HG03280 (cell line): Measurements from ENCODE around the gene DUSP9.
A peak's percentile ranks its signal among the peaks of the same experiment; 100 is the strongest.

Experiments
- ATAC-seq: cut with Tn5 transposase; IDR thresholded peaks from one replicate; pipeline ENCODE4 v1.9.1; 2021; ENCODE audit warnings: mild to moderate bottlenecking, moderate library complexity; ENCODE audit not compliant: unreplicated experiment

The DUSP9 gene

DNA sequence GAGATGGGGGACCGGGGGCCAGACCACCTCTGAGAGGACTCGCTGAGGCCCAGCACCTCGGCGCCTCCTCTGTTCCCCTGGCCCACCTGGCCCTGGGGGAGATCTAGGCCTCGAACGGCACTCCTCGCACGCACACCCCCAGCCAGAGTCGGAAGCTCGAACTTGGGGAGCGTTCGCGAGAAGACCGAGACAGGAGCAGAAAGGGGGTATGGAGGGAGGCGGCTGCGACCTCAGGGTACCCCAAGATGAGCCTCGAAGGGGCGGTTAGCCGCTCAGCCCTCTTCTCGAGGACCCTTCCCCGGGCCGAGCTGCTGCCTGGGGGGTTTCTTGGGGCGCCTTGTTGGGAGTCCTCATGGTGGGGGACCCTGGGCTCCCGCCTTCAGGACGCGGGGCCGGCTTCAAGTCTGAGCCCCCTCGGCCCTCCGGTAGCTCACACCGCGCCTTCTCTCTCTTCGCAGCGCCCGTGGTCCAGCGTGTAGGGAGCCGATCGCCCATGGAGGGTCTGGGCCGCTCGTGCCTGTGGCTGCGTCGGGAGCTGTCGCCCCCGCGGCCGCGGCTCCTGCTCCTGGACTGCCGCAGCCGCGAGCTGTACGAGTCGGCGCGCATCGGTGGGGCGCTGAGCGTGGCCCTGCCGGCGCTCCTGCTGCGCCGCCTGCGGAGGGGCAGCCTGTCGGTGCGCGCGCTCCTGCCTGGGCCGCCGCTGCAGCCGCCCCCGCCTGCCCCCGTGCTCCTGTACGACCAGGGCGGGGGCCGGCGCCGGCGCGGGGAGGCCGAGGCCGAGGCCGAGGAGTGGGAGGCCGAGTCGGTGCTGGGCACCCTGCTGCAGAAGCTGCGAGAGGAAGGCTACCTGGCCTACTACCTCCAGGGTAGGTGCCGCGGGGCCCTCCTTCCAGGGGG, 706 bp downstream of the DUSP9 start:
- no peak for ATAC-seq

DNA sequence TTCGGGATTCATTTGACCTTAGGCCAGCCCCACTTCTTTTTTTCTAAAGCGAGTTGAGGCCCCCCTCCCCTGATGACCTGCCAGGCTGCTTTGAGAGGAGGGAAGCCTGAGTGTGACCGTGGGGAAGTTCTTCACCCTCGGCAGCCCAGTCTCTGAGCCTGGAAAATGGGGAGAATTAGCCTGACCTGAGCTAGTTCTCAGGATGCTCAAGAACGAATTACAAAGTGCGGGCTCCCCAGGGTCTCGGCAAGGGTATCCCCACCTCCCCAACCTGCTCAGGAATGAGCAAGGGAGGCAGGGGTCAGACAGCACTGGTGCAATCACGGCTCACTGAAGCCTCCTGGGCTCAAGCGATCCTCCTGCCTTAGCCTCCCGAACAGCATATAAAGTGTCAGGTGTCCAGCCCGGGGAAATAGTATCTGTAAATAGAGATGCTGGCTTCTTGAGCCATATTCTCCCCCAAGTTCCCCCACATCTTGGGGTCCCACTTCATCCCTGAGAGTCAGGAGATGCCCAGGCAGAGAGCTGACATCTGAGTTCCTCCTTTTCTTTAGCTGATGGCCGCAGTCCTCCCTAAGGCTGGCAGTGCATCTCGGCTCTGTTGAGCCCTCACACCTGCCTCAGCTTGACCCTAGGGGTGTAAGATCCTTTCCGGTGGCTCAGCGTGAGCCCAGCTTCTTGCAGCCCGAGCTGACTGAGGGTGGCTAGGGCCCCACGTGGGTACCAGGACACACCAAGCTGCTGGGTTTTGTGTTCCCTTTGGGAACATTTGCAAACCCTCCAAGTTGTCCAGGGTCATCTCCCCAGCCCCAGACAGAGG, 1.6 kb downstream of the DUSP9 start:
- no peak for ATAC-seq

DNA sequence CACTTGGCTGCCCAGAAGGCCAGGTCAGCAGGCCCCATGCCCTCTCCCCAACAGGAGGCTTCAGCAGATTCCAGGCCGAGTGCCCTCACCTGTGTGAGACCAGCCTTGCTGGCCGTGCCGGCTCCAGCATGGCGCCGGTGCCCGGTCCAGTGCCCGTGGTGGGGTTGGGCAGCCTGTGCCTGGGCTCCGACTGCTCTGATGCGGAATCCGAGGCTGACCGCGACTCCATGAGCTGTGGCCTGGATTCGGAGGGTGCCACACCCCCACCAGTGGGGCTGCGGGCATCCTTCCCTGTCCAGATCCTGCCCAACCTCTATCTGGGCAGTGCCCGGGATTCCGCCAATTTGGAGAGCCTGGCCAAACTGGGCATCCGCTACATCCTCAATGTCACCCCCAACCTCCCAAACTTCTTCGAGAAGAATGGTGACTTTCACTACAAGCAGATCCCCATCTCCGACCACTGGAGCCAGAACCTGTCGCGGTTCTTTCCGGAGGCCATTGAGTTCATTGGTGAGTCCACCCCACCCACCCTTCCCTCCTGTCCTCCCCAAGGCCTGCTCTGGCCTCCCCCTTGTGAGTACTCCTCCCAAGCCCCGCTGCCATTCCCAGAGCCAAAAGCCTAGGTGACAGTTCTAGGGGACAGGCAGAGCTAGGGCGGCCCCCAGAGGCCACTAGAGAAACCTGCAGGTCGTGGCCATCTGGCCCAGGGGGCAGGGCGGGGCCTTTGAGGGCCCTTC, 2.3 kb downstream of the DUSP9 start:
- peak; percentile 50 for ATAC-seq

DNA sequence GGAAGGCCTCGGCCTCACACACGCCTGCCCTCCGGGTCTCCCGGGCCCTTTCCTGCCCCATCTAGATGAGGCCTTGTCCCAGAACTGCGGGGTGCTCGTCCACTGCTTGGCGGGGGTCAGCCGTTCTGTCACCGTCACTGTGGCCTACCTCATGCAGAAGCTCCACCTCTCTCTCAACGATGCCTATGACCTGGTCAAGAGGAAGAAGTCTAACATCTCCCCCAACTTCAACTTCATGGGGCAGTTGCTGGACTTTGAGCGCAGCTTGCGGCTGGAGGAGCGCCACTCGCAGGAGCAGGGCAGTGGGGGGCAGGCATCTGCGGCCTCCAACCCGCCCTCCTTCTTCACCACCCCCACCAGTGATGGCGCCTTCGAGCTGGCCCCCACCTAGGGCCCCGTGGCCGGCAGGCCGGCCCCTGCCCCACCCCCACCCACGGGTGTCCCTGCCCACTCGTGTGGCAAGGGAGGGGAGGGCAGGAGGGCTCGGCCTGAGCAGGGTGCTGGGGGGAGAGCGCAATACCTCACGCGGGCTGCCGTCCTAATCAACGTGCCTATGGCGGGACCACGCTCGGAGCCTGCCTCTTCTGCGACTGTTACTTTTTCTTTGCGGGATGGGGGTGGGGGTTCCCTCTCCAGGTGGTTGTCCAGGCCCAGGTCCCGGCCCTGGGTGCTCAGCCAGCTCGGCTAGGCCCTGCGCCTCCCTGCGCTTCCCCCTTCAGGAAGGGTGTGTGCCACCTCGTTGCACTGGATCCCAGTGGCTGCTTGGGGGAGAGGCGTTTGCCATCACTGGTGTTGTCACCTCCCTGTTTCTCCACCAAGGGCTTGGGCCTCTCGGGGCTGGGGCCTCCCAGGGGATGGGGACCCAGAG, 3.1 kb downstream of the DUSP9 start:
- ATAC-seq = no peak

DNA sequence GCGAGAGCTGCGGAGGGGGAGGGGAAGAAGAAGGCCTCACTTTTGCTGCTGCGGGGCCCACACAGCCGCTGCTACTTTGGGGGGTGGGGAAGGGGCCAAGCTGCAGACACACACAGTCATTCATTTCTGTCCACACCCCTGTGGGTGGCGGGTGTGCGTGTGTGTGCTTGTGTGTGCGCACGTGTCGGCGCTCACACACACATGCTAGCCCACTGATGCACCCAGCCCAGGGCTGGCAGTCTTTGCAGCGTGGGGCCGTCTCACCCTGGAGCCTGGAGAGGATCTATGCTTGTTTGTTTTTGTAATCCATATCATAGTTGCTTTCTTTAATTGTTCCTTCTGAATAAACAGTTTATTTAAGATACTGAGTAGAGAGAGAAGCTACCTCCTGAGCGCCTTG, 4.0 kb downstream of the DUSP9 start:
- no peak for ATAC-seq

DNA sequence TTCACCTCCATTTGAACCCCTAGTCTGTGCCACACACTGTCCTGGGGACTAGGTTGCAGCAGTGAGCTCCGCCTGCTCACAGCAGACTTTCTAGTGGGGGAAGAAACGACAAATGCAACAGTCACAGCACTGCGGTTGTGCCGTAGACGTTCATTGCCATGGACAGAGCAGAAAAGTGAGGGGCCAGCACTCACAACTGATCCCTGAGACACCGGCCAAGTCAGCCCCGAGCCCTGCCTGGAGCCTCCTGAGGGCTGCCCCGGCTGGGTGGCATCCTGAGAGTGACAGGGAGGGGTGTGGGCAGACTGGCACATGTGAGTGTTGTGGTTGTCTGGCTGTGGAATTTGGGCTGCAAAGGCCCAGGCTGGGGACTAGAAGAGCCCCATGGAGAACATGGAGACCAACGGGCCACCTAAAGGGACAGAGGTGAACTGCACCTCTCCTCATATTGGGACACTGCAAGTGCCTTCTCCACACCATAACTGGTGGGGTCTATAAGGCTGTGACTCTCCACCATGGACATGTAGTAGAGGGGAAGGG, 4.6 kb downstream of the DUSP9 start:
- no peak for ATAC-seq

DNA sequence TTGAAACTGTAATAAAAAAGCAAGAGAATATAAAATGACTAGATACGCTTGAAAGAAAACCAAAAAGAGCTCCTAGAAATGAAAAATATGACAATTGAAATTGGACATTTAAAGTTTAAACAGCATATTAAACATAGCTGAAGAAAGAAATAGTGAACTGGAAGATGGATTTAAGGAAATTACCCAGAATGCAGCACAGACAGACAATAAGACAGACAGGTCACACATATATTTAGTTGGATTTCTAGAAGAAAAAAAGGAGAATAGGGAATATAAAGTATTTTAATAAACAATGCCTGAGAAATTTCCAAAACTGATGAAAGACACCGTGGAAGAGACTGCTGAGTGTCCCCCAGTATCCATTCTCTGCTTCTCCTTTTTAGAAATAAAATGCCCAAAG, 6.6 kb downstream of the DUSP9 start:
- no peak for ATAC-seq

DNA sequence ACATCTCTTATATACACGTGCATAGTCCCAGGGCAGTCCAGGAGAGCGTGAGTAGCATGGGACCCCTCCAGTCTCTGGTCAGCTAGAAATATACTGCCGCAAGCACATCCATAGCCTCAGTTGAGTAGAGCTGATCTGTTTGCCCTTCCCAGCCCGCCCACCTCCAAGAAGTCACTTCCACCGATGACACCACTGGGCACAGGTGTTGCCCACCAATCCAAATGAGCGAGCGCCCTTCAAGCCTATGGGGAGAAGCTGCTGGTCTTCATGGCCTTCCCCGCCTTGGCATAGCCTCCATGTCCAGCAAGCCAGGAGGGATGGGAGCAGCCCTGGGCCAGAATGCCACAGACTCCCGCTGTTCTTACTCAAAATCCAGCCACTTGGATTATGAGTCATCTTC, 10.2 kb downstream of the DUSP9 start:
- ATAC-seq = no peak

DNA sequence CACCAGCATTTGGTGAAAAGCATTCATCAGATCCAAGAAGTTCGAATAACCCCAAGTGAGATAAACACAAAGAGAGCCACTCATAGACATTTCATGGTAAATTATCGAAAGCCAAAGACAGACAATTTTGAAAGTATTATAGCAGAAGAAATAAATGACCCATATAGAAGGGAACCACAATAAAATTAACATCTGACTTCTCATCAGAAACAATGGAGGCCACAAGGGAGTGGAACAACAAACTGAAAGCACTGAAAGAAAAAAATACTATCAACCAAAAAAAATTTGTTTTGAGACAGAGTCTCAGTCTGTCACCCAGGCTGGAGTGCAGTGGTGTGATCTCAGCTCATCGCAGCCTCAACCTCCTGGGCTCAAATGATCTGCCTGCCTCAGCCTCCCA, 12.3 kb downstream of the DUSP9 start:
- no peak for ATAC-seq

DNA sequence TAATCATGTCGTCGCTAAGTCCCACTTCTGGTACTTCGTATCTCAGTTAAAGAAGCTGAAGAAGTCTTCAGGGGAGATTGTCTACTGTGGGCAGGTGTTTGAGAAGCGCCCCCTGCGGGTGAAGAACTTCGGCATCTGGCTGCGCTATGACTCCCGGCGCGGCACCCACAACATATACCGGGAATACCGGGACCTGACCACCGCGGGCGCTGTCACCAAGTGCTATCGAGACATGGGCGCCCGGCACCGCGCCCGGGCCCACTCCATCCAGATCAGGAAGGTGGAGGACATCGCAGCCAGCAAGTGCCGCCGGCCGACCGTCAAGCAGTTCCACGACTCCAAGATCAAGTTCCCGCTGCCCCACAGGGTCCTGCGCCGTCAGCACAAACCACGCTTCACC, 15.3 kb downstream of the DUSP9 start:
- no peak for ATAC-seq

DNA sequence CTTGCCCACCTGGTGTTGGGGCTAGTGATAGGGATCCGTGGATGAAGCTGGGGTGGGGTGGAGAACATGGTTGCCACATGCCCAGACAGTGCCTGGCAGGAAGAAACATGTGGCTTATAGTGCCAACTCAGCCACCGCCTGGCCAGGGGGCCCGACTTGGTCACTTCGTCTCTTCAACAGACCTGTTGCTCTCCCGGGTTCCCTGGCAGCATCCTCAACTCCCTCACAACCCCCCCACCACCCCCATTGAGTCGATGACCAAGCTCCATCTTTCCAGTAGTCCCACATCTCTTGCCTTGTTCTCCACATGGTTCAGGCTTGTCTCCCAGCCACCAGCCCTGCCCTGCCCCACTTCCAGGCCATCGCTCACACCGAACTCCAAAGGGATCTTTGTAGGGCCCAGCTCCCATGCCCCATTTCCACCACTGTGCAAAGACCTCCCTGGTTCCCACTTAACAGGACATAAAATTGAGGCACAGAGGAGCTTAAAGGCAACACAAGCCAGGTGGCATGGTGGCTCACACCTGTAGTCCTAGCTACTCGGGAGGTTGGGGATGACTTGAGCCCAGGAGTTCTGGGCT, 18.8 kb downstream of the DUSP9 start:
- no peak for ATAC-seq

DNA sequence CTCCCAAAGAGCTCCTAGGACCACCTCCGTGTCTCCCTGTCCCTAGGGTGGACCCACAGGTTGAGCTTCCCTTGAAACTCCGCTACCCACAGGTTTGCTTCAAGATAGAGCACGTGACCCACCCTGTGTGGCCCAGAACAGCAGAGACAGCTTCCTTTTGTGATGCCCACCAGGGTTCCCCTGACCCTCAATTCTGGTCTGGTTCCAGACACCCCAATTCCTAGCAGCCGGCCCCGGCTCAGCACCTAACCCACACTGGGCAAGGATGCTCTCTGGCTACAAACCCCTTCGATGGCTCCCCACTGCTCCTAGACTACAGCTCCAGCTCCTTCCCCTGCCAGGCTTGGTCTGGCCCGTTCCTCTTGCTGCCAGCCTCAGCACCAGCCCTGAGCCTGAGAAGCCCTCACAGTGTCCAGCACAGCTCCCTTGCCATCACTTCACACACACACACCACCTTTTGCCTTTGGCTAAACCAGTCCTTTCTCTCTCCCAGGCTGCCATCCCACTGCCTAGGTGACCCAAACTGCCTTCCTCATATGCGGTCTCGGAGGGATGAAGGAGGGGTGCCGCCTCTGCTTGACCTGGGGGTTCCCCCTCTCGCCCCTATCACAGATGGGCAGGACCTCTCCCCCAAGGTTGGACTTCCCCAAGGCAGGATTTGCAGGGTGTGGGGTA, 20.4 kb downstream of the DUSP9 start:
- ATAC-seq = no peak

DNA sequence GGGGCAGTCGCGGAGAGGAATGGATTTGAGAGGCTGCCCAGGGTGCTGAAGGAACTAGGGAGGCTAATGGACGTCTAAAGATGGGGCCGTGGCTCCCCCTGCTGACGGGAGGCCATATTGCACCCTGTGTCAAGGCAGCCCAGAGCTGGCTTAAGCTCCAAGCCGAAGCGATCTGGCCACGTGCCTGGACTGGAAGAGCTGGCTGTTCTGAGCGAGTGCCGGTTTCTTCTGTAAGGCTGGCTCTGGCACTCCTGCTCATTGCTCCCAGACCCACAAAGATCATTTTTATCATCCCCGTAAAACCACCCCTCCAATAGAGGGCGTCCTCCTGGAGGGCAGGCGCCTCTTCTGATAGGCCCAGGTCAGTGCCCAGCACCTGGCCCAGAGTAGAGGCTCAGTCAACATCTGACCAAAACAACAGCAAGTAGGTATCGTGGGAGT, 21.0 kb downstream of the DUSP9 start:
- ATAC-seq = peak; percentile 64

DNA sequence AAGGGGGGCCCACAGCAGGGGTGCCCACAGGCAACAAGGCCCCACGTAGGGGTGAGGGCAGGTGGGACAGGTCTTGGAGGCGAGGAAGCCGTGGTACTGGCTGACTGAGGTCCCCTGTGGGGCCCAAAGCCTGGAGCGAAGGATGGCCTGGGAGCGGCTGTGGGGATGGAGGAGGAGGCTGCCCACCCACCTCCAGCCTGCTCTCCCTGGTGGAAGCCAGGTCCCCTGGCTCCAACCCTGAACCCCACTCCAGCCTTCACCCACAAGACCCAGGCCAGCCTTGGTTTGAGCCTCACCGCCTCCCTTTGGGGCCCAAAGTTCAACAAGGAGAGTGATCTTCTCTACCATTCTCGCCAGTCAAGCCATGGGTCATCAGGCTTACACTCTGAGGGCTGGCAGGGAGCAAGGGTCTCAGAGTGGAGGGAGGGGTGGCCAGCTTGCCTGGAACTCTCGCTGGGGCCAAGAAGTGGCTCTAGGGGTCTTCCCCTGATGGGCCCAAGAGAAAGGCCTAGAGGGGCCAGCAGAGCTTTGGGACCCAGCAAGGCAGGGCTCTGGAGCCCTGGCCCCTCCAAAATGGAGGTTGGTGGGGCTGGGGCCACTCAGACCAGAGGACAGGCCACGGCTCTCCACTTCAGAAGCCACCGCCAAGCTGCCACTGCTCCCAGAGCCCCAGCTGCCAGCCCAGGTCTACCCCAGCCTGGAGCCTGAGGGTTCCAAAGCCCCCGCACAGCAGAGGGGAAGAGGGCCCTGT, 21.6 kb downstream of the DUSP9 start:
- no peak for ATAC-seq

DNA sequence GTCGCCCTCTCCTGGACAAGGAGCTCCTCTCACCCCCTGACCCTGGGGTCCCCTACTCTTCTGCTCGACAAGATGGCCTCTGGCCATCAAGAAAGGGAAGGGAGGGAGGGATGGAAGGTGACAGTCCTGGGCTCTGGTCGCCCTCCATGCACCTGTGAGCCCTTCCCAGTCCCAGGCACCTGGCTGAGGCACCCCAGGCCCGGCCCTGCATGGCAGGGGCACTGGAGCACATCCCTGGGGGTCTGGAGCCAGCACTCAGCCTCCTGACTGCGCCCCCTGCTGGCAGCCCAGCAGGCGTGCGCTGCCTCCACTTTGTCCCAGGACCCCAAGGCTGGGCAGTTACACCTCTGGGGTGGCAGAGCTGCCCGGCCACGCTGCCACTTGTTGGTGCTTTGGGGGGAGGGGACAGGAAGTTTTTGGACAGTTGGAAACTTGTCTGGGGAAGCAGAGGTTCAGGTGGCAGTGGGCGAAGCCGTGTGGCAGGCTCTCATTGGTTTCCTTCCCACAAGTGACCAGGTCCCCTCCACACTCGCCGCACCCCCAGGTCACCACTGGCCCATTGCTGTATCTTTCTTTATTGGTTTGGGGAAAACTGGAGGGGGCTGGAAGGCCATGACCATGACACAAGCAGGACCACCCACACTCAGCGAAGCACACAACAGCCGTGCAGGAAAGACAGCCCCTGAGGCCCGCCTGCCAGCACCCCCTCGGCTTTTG, 22.3 kb downstream of the DUSP9 start:
- ATAC-seq = no peak

DNA sequence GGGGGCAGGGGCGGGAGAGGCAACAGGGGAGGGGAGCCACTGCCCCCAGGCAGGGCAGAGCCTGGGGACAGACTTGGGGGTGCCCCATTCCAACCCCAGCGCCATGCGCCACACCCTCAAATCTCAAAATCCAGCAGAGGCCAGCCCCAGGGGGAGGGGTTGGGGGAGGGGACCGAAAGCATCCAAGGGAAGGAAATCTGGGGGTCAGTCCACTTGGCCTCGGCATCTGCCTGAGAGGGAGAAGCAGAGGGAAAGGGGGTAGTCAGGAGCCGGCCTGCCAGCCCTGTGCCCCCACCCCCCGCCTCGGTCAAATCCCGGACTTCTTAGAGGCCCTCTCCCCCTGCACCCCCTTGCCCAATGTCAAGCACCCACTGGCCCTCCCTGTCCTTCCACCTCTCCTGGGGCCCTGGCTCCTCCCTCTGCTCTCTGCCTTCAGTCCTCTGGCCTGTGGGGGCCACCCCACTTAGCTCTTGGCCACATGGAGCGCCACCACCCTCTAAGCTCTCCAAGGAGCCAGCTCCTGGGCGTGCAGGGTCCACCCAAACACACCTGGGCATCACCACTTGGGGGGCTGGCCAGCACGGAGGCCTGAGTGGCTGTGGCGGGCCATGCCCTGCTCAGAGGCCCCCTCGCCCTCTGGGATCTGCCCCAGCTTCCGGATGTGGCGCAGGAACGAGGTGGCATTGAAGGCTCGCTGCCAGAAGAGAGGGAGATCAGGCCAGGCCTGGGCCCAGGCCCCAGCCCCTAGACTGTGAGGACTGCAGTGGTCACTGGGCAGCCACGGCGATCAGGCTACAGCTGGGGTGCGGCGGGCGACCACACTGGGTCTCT, 23.1 kb downstream of the DUSP9 start:
- ATAC-seq = no peak
